Hematopoietic multipotent progenitor cell (in vitro differentiated cells): ENCODE measurements around the gene CETN2. TPM values are rescaled to one million over a fixed set of nuclear protein-coding genes. Genes with fewer than 3 reads are reported as not detected.
"Not testable (repeated sequence)": the region's sequence is repeated elsewhere in the genome, so short reads cannot be mapped to it uniquely, and the experiment has no call there.

Experiments
- DNase-seq, 3 donors: peaks; one replicate each; pipeline ENCODE4 v3.0.0-alpha.2; 2011 to 2015; ENCODE audit warnings: low read depth in 2 of 3, low spot score in 2 of 3
- total RNA-seq: library from RNA; depleted of rRNA; stranded (reverse); fragments of >200 nt; gene quantifications from one replicate; pipeline ENCODE4 v1.2.3, GENCODE V29; 2012

Gene CETN2
- total RNA-seq = 5.4 TPM

GRCh38 chrX:152830312-152831305 lies at the start of gene CETN2, which contains the start of gene NSDHL:
TSS of gene CETN2 (minus strand) at chrX:152830757. CDS start at chrX:152830710, 47 bp downstream.
TSS of gene NSDHL (plus strand) at chrX:152831063. CDS start at chrX:152846325, 15,262 bp downstream.
- DNase-seq = peak; percentile 75 to 95 (median 93)

- no peak for DNase-seq
Observed at GRCh38 chrX:152878976-152879755, 48.6 kb upstream of the CETN2 start.

GRCh38 chrX:152876931-152877840 lies 46.6 kb upstream of the CETN2 start:
- DNase-seq = no peak

- no peak for DNase-seq
Observed at GRCh38 chrX:152873361-152873760, 42.8 kb upstream of the CETN2 start.

GRCh38 chrX:152872522-152872921 lies 42.0 kb upstream of the CETN2 start:
- DNase-seq = no peak

GRCh38 chrX:152871260-152871659 lies 40.7 kb upstream of the CETN2 start:
- no peak for DNase-seq

GRCh38 chrX:152869972-152870371 lies 39.4 kb upstream of the CETN2 start:
- no peak for DNase-seq

- DNase-seq = no peak
Observed at GRCh38 chrX:152866386-152866785, 35.8 kb upstream of the CETN2 start.

GRCh38 chrX:152865232-152865920 lies 34.8 kb upstream of the CETN2 start:
- no peak for DNase-seq

GRCh38 chrX:152861826-152862225 lies 31.3 kb upstream of the CETN2 start:
- no peak for DNase-seq

GRCh38 chrX:152861116-152861515 lies 30.6 kb upstream of the CETN2 start:
- DNase-seq = no peak

GRCh38 chrX:152853986-152854385 lies 23.4 kb upstream of the CETN2 start:
- no peak for DNase-seq

GRCh38 chrX:152850465-152850864 lies 19.9 kb upstream of the CETN2 start:
- DNase-seq = no peak

- DNase-seq = peak in 2 of 3 donors; percentile 9 to 48
Observed at GRCh38 chrX:152847281-152847680, 16.7 kb upstream of the CETN2 start.

- DNase-seq = no peak
Observed at GRCh38 chrX:152845618-152846240, 15.2 kb upstream of the CETN2 start.

GRCh38 chrX:152844256-152844655 lies 13.7 kb upstream of the CETN2 start:
- no peak for DNase-seq

GRCh38 chrX:152843852-152844251 lies 13.3 kb upstream of the CETN2 start:
- peak in 1 of 3 donors; percentile 5 for DNase-seq

- no peak for DNase-seq
Observed at GRCh38 chrX:152842772-152843338, 12.3 kb upstream of the CETN2 start.

- DNase-seq = not testable (repeated sequence)
Observed at GRCh38 chrX:152835470-152835869, 4.9 kb upstream of the CETN2 start.
